GM23248 (cell line): ENCODE measurements around the gene IL7R.

ENCODE experiments used
- EZH2 ChIP-seq: fragments of 200-600 bp; sonication (generic); IDR thresholded peaks from 2 replicates; pipeline ENCODE4 v1.6.1; 2018; ENCODE audit warnings: antibody characterized with exemption, mild to moderate bottlenecking; ENCODE audit not compliant: insufficient read depth, poor library complexity, severe bottlenecking
- EZH2phosphoT487 ChIP-seq: fragments of 200-600 bp; sonication (generic); IDR thresholded peaks from 2 replicates; pipeline ENCODE4 v1.6.1; 2018; ENCODE audit warnings: antibody characterized with exemption, moderate library complexity, mild to moderate bottlenecking, low read depth; ENCODE audit not compliant: insufficient read depth

DNA sequence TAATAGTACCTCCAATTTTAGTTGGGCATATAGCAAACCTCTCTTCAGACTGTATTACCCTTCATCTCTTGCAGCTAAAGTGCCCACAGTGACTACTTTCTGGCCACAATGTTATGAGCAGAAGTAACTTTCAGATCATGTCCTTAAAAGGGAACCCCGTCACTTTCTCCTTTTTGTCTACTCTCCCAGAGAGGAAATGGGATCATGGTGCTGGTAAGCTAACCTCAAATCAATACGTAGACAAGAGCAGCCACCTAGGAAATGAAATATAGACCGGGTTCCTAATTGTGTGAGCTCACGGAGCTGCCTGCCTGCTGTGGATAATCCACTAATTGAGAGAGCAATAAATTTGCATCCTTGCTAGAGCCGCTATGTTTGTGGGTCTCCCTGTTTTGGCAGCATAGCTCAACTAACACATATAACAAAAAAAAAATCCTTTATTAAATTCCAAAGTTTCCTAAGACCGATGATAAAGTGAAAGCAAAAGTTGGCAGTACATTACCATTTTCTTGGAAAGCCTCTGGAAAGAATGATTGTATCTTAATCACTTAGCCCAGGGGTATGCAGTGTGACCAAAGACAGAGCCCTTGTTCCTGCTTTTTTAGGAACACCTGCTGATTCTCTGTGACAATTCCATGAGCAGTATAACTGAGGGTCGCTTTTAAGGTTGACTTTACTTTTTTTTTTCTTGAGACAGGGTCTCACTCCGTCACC lies 5.6 kb upstream of the IL7R start:
- TF ChIP-seq EZH2 (no peak), EZH2phosphoT487 (no peak)
